Upper lobe of right lung (tissue), 1 donor: ENCODE measurements around the gene METTL17. TPM values are rescaled to one million over a fixed set of nuclear protein-coding genes. Genes with fewer than 3 reads are reported as not detected.

ENCODE experiments used
- ATAC-seq: fragments of 200-7000 bp; cut with Tn5 transposase; one replicate; pipeline ENCODE4 v1.9.1; 2020; ENCODE audit warnings: mild to moderate bottlenecking, moderate library complexity
- DNase-seq: peaks from one replicate; pipeline ENCODE4 v3.0.0-alpha.2; 2020
- H3K27ac ChIP-seq: fragments of 200-600 bp; one replicate; pipeline ENCODE4 v1.8.0; 2022
- H3K27me3 ChIP-seq: fragments of 200-600 bp; one replicate; pipeline ENCODE4 v1.8.0; 2022; ENCODE audit warnings: mild to moderate bottlenecking
- H3K36me3 ChIP-seq: fragments of 200-600 bp; one replicate; pipeline ENCODE4 v1.8.0; 2022
- H3K4me1 ChIP-seq: fragments of 200-600 bp; one replicate; pipeline ENCODE4 v1.8.0; 2022
- H3K4me3 ChIP-seq: fragments of 200-600 bp; one replicate; pipeline ENCODE4 v1.8.0; 2022; ENCODE audit warnings: mild to moderate bottlenecking
- H3K9me3 ChIP-seq: fragments of 200-600 bp; one replicate; pipeline ENCODE4 v1.8.0; 2022
- CTCF ChIP-seq: fragments of 200-600 bp; IDR thresholded peaks from one replicate; pipeline ENCODE4 v1.8.0; 2022; ENCODE audit warnings: antibody characterized with exemption
- intact Hi-C: fragments of 100-400 bp; cut with DNase I; formaldehyde crosslinking; loops from one replicate; pipeline ENCODE4 v1.11.0; 2022
- total RNA-seq: library from RNA; stranded (reverse); fragmentation: NEBNext Ultra II Directional; extraction: Animal tissue kit (Norgen Biotek cat#: 25700); gene quantifications from one replicate; pipeline ENCODE4 v1.2.1, GENCODE V29; 2021
- donor health status: DM: no; HTN: yes; CAD: no; lungs with severe emphysema.

Gene METTL17
- total RNA-seq, 1 donor from 2014 or later = 51.0 TPM

- no peaks in the 10 kb centered on the region for H3K9me3 ChIP-seq
- DNase-seq (no peak), ATAC-seq (peak; percentile 46)
- intact Hi-C loops = loop anchor here (5.0 kb wide), 1 partner anchor 77 kb away; no protein-coding TSS in a partner anchor
- H3K4me3 ChIP-seq = no peak overlapping the region
- H3K27ac ChIP-seq = no peak overlapping the region
- peaks cover 7% of the 10 kb centered on the region for H3K4me1 ChIP-seq
- H3K36me3 ChIP-seq = peaks cover 33% of the 10 kb centered on the region
- no peaks in the 10 kb centered on the region for H3K27me3 ChIP-seq
- no peak for TF ChIP-seq CTCF
Observed at GRCh38 chr14:21015312-21015711, 25.5 kb downstream of the METTL17 start.

- Histone ChIP-seq H3K4me3 (no peak overlapping the region), H3K27me3 (no peaks in the 10 kb centered on the region), H3K27ac (no peak overlapping the region), H3K4me1 (peaks cover 7% of the 10 kb centered on the region), H3K9me3 (no peaks in the 10 kb centered on the region), H3K36me3 (peaks cover 45% of the 10 kb centered on the region)
- ATAC-seq = no peak
- no peak for TF ChIP-seq CTCF
- no peak for DNase-seq
- intact Hi-C loops = loop anchor here (5.0 kb wide), 1 partner anchor 76 kb away; no protein-coding TSS in a partner anchor
Observed at GRCh38 chr14:21016413-21017190, 26.8 kb downstream of the METTL17 start.

- peaks cover 7% of the 10 kb centered on the region for H3K4me1 ChIP-seq
- intact Hi-C loops = loop anchor here (5.0 kb wide), 1 partner anchor 75 kb away; no protein-coding TSS in a partner anchor
- no peaks in the 10 kb centered on the region for H3K9me3 ChIP-seq
- peaks cover 50% of the 10 kb centered on the region for H3K36me3 ChIP-seq
- DNase-seq (no peak), ATAC-seq (peak; percentile 10)
- H3K27ac ChIP-seq = no peak overlapping the region
- H3K4me3 ChIP-seq = no peak overlapping the region
- H3K27me3 ChIP-seq = no peaks in the 10 kb centered on the region
- no peak for TF ChIP-seq CTCF
Observed at GRCh38 chr14:21017528-21018245, 27.9 kb downstream of the METTL17 start.

GRCh38 chr14:21018286-21018685 lies 28.5 kb downstream of the METTL17 start:
- intact Hi-C loops = loop anchor here (5.0 kb wide), 1 partner anchor 74 kb away; no protein-coding TSS in a partner anchor

DNA sequence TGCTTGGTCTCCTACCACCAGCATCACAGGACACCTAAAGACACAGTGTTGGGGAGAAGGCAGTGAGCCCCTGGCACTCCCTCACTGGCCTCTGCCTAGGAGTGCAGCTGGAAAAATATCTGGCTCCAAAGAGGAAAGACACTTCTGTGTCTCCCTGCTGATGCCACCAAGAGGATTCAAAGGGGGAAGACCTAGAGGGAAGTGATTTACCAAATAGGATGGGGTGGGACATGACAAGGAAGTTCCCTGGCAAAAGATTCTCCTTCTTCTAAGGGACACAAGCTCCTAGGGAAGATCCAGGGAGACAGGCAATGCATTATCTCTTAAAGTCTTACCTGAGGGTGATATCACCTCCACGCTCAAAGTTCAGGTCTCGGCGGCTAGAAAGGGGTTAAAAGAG lies 29.0 kb downstream of the METTL17 start:
- Histone ChIP-seq H3K27ac (no peak overlapping the region), H3K27me3 (no peaks in the 10 kb centered on the region), H3K36me3 (peaks cover 50% of the 10 kb centered on the region), H3K9me3 (no peaks in the 10 kb centered on the region), H3K4me1 (peaks cover 11% of the 10 kb centered on the region), H3K4me3 (no peak overlapping the region)
- ATAC-seq (no peak), DNase-seq (no peak)
- TF ChIP-seq CTCF = no peak
- intact Hi-C loops = loop anchor here (5.0 kb wide), 1 partner anchor 74 kb away; no protein-coding TSS in a partner anchor

More at GRCh38 chr14:21018286-21018685, 28.5 kb downstream of the METTL17 start:
- ATAC-seq (no peak), DNase-seq (no peak)
- Histone ChIP-seq H3K4me1 (peaks cover 7% of the 10 kb centered on the region), H3K27ac (no peak overlapping the region), H3K36me3 (peaks cover 50% of the 10 kb centered on the region), H3K4me3 (no peak overlapping the region), H3K9me3 (no peaks in the 10 kb centered on the region), H3K27me3 (no peaks in the 10 kb centered on the region)
- no peak for TF ChIP-seq CTCF
